BLaER1 (cell line): Measurements from ENCODE around the gene YPEL3.

Experiments used
- H3K27ac ChIP-seq: shearing (Covaris generic); formaldehyde crosslinking; 2 replicates; pipeline ENCODE4 v1.8.1; 2022
- H3K27me3 ChIP-seq: shearing (Covaris generic); formaldehyde crosslinking; 2 replicates; pipeline ENCODE4 v1.8.1; 2022
- H3K36me3 ChIP-seq: shearing (Covaris generic); formaldehyde crosslinking; 2 replicates; pipeline ENCODE4 v1.8.1; 2022
- H3K4me1 ChIP-seq: shearing (Covaris generic); formaldehyde crosslinking; 2 replicates; pipeline ENCODE4 v1.8.1; 2022
- H3K4me2 ChIP-seq: shearing (Covaris generic); formaldehyde crosslinking; 2 replicates; pipeline ENCODE4 v1.8.1; 2022
- H3K4me3 ChIP-seq: shearing (Covaris generic); formaldehyde crosslinking; 2 replicates; pipeline ENCODE4 v1.8.1; 2022
- H3K9ac ChIP-seq: shearing (Covaris generic); formaldehyde crosslinking; 2 replicates; pipeline ENCODE4 v1.8.1; 2022
- H3K9me3 ChIP-seq: shearing (Covaris generic); formaldehyde crosslinking; 2 replicates; pipeline ENCODE4 v1.8.1; 2022
- H4K20me1 ChIP-seq: shearing (Covaris generic); formaldehyde crosslinking; 2 replicates; pipeline ENCODE4 v1.8.1; 2022
- Cebpa-rat ChIP-seq: shearing (Covaris generic); IDR thresholded peaks from 2 replicates; pipeline ENCODE4 v1.8.1; 2022

Gene YPEL3

DNA sequence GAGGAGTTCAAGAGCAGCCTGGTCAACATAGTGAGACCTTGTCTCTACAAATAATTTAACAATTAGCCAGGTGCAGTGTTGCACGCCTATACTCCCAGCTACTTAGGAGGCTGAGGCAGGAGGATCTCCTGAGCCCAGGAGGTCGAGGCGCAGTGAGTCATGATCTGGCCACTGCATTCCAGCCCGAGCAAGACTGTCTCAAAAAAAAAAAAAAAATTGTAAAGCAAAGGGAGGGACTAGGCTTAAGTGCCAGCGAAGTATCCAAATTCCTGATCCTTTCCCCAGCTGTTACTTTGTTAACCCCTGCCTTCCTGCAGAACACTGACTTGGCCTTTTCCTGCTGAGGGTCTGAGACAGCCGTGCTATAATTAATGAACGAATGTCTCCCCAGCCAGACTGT is 14.6 kb upstream of the YPEL3 start:
- Histone ChIP-seq H3K9me3 (no peaks in the 10 kb centered on the region), H4K20me1 (no peaks in the 10 kb centered on the region), H3K27ac (no peak overlapping the region), H3K9ac (0 out of 2 replicates have a peak overlapping the region, but pooled peaks have one; percentile 6), H3K4me1 (no peaks in the 10 kb centered on the region), H3K4me3 (no peak overlapping the region), H3K27me3 (no peaks in the 10 kb centered on the region), H3K36me3 (peaks cover 92% of the 10 kb centered on the region), H3K4me2 (no peak overlapping the region)
- no peak for TF ChIP-seq Cebpa-rat

DNA sequence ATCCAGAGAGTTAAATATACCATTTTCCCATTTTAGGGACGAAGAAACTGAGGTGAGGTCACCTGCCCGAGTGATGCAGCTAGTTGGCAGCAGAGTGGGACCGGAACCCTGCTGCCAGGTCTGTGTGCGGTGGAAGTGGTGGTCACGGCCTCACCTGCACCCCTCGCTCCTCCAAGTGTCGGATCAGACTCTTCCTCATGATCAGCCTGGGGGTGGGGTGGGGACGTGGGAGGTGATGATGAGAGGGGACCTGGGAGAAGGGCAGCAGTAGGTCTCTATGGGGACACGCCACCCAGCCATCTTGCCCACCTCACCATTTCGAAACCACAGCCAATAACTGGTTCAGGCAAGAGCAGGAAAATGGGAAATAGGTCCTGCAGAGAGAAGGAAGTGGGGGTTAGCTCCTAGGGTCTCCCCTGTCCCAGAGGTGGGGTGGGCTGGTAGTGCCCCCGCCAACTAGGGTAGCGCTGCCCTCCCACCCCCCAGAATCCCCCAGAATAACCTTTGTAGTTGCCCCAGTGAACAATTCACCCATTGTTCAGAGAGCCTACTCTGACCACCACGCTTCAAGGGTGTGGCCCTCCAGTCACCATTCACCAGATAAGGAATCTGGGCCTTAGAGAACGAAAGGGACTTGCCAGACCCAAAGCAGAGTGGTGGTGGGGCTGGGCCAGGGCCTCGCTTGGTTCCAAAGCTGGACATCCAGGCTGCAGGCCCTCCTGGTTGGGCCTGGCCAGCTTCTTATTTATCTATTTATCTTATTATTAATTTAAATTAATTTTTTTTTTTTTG is 12.2 kb upstream of the YPEL3 start:
- Histone ChIP-seq H3K9me3 (peaks cover 3% of the 10 kb centered on the region), H3K9ac (no peak overlapping the region), H3K4me1 (no peaks in the 10 kb centered on the region), H3K27me3 (no peaks in the 10 kb centered on the region), H3K27ac (no peak overlapping the region), H3K4me3 (no peak overlapping the region), H3K36me3 (peaks cover 91% of the 10 kb centered on the region), H3K4me2 (no peak overlapping the region), H4K20me1 (no peaks in the 10 kb centered on the region)
- no peak for TF ChIP-seq Cebpa-rat

DNA sequence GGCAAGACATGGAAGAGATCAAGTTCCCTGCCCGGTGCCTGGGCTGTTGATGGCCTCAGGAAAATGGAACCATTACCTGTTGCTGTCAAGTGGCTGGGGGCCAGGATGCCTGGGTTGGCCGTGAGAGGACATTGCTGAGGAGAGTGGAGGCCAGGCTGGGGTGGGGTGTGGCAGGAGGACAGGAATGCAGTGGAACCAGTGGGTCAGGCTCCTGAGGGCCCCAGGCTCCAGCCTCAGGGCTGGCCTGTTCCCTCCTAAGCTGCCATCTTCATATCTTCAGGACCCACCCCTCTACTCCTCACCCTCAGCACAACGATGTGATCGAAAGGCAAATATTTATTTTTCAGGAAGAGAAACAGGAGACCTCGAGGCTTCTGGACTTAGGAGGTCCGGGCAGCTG is 8.5 kb upstream of the YPEL3 start:
- H3K4me2 ChIP-seq = no peak overlapping the region
- no peaks in the 10 kb centered on the region for H3K4me1 ChIP-seq
- H4K20me1 ChIP-seq = no peaks in the 10 kb centered on the region
- no peak overlapping the region for H3K27ac ChIP-seq
- peaks cover 26% of the 10 kb centered on the region for H3K9me3 ChIP-seq
- no peak for TF ChIP-seq Cebpa-rat
- H3K9ac ChIP-seq = no peak overlapping the region
- H3K36me3 ChIP-seq = peaks cover 64% of the 10 kb centered on the region
- H3K27me3 ChIP-seq = no peaks in the 10 kb centered on the region
- no peak overlapping the region for H3K4me3 ChIP-seq

- Histone ChIP-seq H3K27me3 (no peaks in the 10 kb centered on the region), H3K9ac (no peak overlapping the region), H4K20me1 (no peaks in the 10 kb centered on the region), H3K9me3 (peaks cover 30% of the 10 kb centered on the region), H3K4me2 (no peak overlapping the region), H3K4me3 (no peak overlapping the region), H3K36me3 (peaks cover 60% of the 10 kb centered on the region), H3K4me1 (no peaks in the 10 kb centered on the region), H3K27ac (no peak overlapping the region)
- TF ChIP-seq Cebpa-rat = no peak
Measured at GRCh38 chr16:30104090-30104489, 8.1 kb upstream of the YPEL3 start.

- no peak for TF ChIP-seq Cebpa-rat
- Histone ChIP-seq H3K36me3 (peaks cover 29% of the 10 kb centered on the region), H3K27ac (peak overlapping the region; percentile 88), H3K9me3 (peaks cover 42% of the 10 kb centered on the region), H3K4me2 (peak overlapping the region; percentile 73), H3K27me3 (no peaks in the 10 kb centered on the region), H3K4me3 (peak overlapping the region; percentile 78), H4K20me1 (peaks cover 9% of the 10 kb centered on the region; the same call in 1 of the 2 replicates), H3K4me1 (peaks cover 40% of the 10 kb centered on the region), H3K9ac (no peak overlapping the region; the same call in 1 of the 2 replicates)
Measured at GRCh38 chr16:30096862-30097563, 1.0 kb upstream of the YPEL3 start.

DNA sequence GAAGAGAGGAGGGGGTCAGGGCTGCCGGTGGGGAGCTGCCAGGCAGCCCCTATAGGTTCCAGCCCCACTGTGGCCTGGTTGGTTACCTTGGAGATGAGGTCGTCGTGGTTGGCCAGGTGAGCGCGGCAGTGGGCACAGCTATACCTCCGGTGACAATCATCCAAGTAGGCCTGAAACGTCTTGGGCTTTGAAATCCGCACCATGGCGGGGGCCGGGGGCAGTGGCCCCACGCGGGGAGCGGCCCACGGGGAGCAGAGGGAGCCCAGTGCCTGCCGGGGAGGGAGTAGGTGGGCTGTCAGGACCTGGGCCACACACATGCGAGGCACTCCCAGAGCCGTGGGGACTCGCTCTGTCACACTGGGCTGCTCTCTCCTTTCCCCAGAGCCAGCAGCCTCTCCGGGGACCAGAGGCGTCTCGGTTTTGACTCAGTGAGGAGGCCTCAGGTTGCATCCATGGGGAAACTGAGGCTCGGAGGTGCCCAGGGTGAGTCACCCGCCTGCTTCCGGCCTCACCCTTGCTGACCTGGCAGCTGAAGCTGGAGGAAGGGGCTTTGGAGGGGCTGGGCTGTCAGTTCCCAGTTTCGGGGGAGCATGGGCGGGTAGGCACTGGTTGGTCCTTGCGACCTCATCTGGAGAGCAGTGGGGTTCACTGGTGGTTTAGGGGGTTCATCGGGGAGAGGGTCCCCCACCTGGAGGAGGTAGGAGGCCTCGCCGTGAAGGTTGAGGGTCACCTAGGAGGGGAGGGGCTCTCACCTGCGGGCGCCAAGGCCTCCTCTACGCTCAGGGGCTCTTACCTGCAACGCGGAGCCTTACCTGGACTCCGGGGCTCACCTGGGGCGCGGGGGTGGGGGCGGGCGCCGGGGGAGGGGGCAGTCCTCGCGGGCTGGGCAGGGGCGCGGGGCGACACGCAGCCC is 591 bp downstream of the YPEL3 start:
- Histone ChIP-seq H3K9ac (peak overlapping the region; percentile 83), H3K4me1 (peaks cover 52% of the 10 kb centered on the region), H4K20me1 (peaks cover 9% of the 10 kb centered on the region; the same call in 1 of the 2 replicates), H3K36me3 (peaks cover 29% of the 10 kb centered on the region), H3K27me3 (no peaks in the 10 kb centered on the region), H3K9me3 (peaks cover 39% of the 10 kb centered on the region), H3K4me2 (peak overlapping the region; percentile 96), H3K4me3 (peak overlapping the region; percentile 78), H3K27ac (peak overlapping the region; percentile 83)
- no peak for TF ChIP-seq Cebpa-rat

DNA sequence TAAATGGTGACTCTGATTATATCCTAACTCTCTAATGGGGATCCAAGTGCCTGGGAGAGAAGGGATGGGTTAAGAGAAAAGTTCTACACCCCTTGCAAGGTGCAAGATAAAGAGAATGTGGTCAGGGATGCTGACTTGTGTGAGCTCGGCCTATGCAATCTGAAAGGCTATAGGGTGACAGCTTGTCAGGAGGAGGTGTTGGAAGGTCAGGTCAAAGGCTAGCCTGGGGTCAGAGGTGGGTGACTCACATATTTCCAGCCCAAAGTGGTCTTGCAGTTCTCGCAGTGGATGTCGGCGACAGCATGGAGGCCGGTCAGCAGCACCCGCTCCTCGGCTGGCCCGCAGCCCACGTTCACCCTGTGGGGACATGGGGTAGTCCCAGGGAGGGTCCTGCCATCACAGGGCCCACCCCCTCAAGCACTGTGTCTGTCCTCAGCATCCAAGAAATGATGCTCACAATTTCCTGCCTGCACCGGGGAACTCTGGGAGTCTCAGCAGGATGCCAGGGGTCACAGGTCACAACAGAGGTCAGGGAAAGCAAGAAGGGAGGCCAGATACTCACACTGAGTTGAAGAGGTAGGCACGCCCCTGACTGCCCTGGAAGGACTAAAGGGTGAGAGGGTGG is 1.4 kb downstream of the YPEL3 start:
- Histone ChIP-seq H3K9me3 (peaks cover 32% of the 10 kb centered on the region), H3K4me2 (peak overlapping the region; percentile 96), H3K27me3 (no peaks in the 10 kb centered on the region), H3K4me1 (peaks cover 60% of the 10 kb centered on the region), H3K36me3 (peaks cover 29% of the 10 kb centered on the region), H4K20me1 (peaks cover 9% of the 10 kb centered on the region; the same call in 1 of the 2 replicates), H3K4me3 (peak overlapping the region; percentile 78), H3K27ac (peak overlapping the region; percentile 83), H3K9ac (peak overlapping the region; percentile 83)
- no peak for TF ChIP-seq Cebpa-rat

GRCh38 chr16:30092373-30093010 is 3.5 kb downstream of the YPEL3 start:
- H3K4me2 ChIP-seq = peak overlapping the region; percentile 96
- H3K4me3 ChIP-seq = peak overlapping the region; percentile 70
- TF ChIP-seq Cebpa-rat = no peak
- H3K4me1 ChIP-seq = peaks cover 70% of the 10 kb centered on the region
- peak overlapping the region; percentile 81 for H3K9ac ChIP-seq
- peaks cover 12% of the 10 kb centered on the region for H3K9me3 ChIP-seq
- no peaks in the 10 kb centered on the region for H3K27me3 ChIP-seq
- H3K27ac ChIP-seq = peak overlapping the region; percentile 84
- peaks cover 9% of the 10 kb centered on the region for H4K20me1 ChIP-seq
- peaks cover 19% of the 10 kb centered on the region for H3K36me3 ChIP-seq
